ENCODE results near the gene FRY.

FRY gene

GRCh38 chr13:32060401-32060878 is 28.9 kb downstream of the FRY start:
- no peak for TF ChIP-seq CTCF (IDR thresholded peaks at IDR 0.05)

GRCh38 chr13:32063619-32064233 is 32.2 kb downstream of the FRY start:
- no peak for TF ChIP-seq CTCF (IDR thresholded peaks at IDR 0.05)

DNA sequence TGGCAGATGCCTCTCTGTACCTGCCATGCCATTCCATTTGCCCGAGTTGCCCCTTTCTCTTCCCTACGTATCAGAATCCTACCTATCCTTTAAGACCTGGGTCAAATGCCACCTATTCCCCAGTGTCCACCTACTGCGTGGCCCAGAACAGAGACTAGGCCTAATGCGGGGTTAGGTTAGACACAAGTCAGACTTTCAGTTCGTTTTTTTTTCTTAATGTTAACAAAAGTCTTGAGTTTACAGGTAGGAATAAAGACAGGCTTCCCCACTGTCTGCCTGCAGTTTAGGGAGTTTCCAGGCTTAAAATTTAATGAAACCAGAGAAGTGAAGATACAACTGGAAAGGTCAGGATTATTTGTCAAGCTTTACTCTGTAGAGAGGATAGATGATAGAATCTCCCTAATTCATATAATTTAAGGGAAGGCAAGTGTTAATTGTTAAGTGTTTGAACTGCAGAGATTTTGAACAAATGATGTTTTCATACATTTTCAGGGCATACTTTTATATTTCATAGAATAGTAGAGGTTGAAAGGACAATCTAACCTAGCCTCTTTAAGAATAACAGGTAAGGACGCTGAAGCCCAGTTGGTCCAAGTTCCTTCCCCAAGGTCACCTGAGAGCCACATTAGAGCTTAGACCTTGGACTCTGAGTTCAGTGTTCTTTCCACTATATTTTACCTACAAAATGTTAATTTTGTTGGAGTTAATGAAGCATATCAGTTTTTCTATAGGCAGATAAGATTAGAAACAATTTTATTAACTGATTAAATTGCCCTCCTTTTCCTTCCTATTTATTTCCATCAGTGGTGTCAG is 35.8 kb downstream of the FRY start:
- TF ChIP-seq CTCF (IDR thresholded peaks at IDR 0.05), result no peak

- no peak for TF ChIP-seq CTCF (IDR thresholded peaks at IDR 0.05)
Observed at GRCh38 chr13:32068255-32068654, 36.7 kb downstream of the FRY start.

DNA sequence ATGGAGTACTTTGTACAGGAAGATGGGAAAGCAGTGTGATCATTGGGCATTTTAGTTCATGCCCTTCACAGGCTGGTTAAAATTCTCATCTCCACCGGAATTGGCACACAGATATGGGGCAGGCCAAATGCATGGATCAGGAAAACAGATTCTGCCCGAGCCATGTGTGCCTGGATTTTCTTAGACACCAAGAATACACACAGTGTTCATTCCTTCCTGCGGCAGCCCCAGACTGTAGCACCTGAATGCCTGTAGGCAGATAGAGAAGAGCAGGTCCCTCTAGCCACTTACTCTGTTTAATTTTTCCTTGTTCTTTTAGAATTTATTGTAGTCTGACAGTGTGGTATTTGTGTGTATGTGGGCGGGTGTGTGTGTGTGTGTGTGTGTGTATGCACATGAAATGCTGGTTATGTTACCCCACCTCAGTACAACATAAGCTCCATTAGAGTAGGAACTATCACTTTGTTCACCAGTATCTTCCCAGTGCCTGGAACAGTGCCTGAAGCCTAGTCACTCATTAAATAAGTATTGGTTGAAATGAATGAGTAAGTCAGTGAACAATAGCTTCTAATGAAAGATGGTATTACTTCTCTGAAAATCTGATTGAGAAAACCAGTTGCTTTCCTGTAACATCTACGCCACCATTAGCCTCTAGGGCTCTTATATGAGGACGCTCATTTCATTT is 41.7 kb downstream of the FRY start:
- TF ChIP-seq CTCF (IDR thresholded peaks at IDR 0.05), result no peak

GRCh38 chr13:32075170-32075851 is 43.7 kb downstream of the FRY start:
- TF ChIP-seq CTCF (IDR thresholded peaks at IDR 0.05), result no peak

DNA sequence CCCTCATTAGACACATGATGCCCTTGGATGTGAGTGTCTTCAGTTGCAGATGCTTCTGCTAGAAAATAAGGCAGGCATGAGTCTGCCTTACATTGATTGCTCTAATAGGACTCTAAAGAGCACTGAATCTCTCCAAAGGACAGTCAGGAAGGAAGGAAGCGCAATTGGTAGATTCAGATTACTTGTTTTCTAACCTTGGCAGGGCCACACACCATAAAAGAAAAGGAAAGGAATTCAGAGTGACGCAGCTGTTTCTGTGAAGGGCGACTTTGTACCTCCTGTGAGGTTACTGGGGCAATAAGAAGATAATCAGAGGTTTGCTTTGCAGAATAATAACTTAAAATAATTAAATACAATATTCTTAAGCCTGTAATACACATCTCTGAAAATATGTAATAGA is 48.0 kb downstream of the FRY start:
- no peak for TF ChIP-seq CTCF (IDR thresholded peaks at IDR 0.05)

Data from LNCAP (cell line).